Measurements from ENCODE around the gene PLET1. TPM values are rescaled to one million over a fixed set of nuclear protein-coding genes. Genes with fewer than 3 reads are reported as not detected.

The PLET1 gene
- polyA plus RNA-seq, 12 donors = 0.17 TPM; not detected in 11

DNA sequence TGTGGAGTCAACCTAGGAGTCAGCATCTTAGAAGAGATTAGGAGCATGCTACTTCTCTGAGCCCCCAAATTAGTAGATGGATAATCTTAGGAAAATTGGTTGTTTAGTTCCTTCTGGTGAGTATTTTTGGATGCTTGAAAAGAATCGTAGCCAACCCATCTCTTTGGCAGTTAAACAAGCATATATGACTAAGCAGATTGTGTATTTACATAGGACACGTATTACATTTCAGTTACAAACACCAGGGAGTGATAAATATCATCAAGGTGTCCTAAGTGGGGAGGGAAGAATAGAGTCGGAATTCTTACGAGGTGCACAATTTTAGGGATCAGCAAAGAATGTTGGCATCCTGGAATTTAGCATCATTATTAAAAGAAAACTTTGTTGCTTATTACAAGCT is 13.5 kb downstream of the PLET1 start:
- no peak for DNase-seq

DNA sequence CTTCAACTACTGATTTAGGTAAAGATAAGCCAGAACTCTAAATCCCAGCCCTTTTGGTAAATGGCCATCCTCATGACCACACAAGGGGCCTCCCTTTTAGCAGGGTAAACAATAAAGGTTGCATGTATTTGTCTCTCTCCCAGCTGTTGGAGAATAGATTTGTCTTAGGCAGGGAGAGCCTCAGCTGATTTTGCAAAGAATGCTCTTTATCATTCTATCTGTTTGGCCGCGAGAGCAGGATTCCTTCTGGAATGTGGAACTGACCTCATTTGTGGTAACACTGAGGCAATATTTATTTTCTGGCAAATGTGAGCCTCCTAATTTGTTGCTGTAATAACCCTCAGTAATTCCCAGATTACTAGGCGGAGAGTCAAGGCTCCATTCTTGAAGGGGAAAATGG is 19.2 kb downstream of the PLET1 start:
- no peak for DNase-seq

DNA sequence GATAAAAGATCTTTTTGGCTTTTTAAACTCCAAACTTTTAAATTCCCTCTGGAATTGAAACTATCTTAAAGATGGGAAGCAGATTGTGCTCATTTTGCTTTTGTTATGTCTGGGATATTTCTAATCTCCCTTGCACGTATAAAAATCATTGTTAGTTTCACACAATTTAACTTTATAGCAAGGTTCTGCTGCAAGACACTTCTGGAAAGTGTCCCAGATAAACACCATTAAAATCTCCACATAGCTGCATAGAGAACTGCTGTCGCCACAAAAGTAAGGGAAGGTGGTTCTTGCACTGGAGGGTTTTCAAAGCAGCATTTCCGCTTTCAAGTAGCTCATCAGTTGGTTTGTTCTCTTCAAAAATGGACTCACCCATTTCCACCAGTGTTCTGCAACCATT is 22.6 kb downstream of the PLET1 start:
- DNase-seq = no peak

- DNase-seq = no peak
These were observed 23.2 kb downstream of the PLET1 start for GRCh38 chr11:112237451-112237850.

GRCh38 chr11:112235750-112236390 is 24.8 kb downstream of the PLET1 start:
- DNase-seq = no peak

DNA sequence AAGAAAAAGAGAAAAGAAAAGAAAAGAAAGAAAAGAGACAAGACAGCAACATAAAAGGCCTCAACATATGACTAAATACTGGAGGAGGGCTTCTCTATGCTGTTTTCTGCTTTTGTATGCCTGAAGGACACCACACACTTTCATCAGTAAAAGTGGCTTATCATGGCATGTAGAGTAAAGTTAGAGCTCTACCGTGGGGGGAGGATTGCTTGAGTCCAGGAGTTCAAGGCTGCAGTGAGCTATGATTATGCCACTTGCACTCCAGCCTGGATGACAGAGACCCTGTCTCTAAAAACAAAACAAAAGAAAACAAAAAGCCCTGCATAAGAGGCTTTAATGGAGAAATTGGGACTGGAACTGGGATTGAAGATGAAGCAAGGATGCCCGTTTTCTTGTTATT is 28.7 kb downstream of the PLET1 start:
- DNase-seq = no peak

GRCh38 chr11:112229746-112230433 is 30.8 kb downstream of the PLET1 start:
- DNase-seq = no peak

DNA sequence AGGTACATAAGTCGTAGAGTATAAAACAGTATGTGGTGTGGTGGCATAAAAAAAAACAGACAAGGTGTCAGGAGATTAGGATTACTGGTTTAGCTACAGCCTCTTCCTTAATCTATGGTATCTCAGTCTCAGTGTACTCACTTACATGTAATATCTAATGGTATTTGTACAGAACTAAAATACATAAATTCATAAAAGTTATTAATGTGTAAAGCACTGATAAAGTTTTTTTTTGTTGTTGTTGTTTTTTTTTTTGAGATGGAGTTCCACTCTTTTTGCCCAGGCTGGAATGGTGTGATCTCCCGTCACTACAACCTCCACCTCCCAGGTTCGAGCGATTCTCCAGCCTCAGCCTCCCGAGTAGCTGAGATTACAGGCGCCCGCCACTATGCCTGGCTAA is 31.5 kb downstream of the PLET1 start:
- DNase-seq = no peak

GRCh38 chr11:112228706-112229105 is 32.0 kb downstream of the PLET1 start:
- no peak for DNase-seq

GRCh38 chr11:112227471-112227870 is 33.2 kb downstream of the PLET1 start:
- DNase-seq = no peak

DNA sequence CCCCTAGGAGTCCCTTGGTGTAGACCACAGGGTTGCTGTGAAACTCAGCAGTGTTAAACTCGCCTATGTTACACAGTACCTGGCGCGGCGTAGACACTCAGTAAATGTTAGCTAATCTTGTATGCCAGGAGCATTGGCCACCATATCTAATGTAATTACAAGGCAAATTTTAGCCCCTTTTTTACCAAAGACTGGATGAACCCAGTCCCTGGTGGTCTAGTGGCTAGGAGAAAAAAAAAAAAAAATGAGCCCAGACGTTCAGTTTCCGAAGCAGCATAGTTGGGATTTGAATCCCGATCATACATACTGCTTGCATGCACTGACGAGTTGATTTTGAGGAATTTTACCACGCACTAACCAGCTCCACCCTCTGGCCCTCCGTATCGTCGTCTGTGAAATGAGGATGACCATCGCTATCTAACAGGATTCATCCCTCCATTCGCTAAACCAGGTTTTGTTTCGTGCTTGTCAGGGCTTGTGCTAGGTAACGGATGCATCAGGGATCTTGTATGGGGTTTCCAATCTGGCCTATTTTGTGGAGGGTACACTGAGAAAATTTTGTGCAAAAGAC is 33.7 kb downstream of the PLET1 start:
- DNase-seq = no peak

DNA sequence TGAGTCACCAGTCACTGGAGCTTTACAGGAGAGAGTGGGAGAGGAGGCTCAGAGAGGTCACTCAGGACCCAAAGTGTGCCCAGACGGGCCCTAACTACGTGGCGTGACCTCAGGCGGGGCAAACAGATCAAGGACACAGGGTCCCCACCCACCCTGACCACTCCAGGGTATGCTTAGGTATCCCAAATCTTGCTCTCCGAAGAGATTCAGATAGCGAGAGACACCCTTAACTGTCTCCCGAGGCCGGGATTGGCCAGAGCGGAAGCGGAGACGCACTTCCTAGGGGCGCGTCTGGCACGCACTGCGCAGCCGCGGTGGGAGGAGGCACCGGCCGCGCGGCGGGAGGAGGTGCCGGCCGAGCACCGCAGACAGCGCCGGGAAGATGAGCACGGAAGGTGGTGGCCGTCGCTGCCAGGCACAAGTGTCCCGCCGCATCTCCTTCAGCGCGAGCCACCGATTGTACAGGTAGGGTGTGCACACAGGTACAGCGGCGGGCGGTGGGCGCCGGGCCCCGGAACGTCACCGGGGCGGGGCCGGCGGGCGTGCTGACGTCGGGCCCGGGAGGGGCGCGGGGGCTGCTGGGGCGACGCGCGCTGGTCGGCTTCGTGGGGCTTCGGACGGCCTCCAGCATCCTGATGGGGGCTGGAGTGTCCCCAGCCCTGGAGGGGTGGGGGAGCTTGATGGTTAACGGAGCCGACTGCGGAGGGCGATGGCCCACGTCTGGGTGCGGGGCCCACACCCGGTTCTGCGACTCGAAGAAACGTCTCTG is 34.4 kb downstream of the PLET1 start, which contains the start of gene PTS:
TSS of gene PTS (plus strand) at position 367 of the 769 bp plus-strand sequence. CDS start at position 383, 16 bp downstream.
- DNase-seq = peak; percentile 93

DNA sequence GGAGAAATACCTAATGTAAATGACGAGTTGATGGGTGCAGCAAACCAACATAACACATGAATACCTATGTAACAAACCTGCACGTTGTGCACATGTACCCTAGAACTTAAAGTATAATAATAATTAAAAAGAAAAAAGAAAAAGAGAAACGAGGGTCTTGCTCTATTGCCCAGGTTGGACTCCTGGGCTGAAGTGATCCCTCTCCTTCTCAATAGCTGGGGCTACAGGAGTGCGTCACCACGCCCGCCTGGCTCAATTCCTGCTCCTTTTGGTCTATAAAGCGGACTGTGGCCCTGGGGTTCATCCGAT is 35.0 kb downstream of the PLET1 start:
- no peak for DNase-seq

GRCh38 chr11:112223754-112224532 is 36.7 kb downstream of the PLET1 start:
- no peak for DNase-seq

DNA sequence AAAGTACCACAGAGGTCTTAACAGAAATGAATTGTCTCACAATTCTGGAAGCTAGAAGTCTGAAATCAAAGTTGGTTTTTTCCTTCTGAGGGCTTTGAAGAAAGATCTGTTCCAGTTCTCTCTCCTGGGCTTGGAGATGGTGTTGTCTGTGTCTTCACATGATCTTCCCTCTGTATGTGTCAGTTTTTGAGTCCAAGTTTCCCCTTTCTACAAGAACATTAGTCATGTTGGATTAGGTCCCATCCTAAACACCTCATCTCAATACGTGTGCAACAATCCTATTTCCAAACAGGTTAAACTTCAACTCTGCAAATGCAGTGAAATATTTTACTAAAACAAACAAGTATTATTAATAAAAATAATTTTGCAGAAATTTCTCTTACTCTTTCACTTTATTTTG is 37.5 kb downstream of the PLET1 start:
- no peak for DNase-seq

GRCh38 chr11:112222303-112222702 is 38.4 kb downstream of the PLET1 start:
- no peak for DNase-seq

DNA sequence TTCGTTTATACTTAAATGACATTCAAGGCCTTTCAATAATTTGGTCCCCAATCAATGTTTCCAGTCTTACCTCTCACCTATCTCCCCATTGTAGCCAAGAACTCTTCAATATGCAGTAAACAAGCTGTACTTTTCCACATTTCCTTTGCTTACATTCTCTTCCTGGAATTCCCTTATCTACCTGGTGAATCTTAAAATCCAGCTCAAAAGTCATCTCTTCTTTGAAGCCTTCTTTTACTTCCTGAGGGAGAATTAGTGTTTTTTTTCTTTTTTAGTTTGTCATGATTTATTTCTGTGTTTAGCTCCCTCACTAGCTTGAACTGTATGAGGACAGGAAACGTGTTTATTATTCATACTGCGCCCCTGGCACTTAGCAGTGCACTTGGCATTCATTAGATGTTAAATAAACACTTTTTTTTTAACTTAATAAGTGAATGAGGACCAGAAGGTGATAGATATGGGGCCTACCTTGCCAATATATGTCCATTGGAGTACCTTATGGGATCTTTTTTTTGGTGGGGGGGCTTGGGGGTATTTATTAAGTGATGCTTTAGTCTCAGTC is 39.3 kb downstream of the PLET1 start:
- no peak for DNase-seq

- DNase-seq = peak; percentile 81
These were observed 41.0 kb downstream of the PLET1 start for GRCh38 chr11:112219476-112220232.

DNA sequence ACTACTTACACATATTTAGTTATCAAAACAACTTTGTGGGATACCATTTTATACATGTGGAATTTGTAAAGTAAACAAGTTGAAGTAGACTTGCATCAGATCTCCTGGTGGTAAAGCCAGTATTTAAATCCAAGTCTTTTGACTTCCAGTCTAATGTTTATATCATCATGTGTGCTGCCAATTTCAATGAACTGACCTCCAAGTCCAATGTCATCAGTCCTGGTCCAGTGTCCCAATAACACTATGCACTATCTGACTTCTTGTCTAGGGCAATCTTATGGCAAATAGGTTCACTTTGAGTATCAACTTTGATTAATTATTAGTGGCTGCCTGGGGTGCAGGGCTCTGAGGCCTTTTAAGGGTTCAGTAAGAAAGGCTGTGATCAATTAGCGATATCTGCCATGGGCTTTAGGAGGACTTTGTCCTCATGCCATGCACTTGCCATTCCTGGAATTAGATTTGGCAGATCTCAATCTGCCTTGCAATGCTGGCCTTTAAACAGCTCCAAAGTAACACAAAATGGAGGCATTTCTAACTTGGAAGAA is 44.0 kb downstream of the PLET1 start:
- no peak for DNase-seq

- DNase-seq = no peak
These were observed 45.0 kb downstream of the PLET1 start for GRCh38 chr11:112215621-112216020.
